Common myeloid progenitor, CD34-positive (primary cell): ENCODE results near the gene FBXW11.

Source experiments
- CTCF ChIA-PET: fragments of 350-600 bp; sonication (Branson Sonifier 250); formaldehyde crosslinking; loops from one replicate; lab custom pipeline; 2021; ENCODE audit warnings: antibody characterized with exemption; lab: Charles Lee
- POLR2A ChIA-PET: fragments of 350-600 bp; sonication (Branson Sonifier 250); formaldehyde crosslinking; loops from one replicate; lab custom pipeline; 2021; ENCODE audit warnings: antibody characterized with exemption; lab: Charles Lee
- DNase-seq, 3 donors: peaks; one replicate each; pipeline versions ENCODE4 v3.0.0 to v3.0.0-alpha.2; 2013
- H3K27ac ChIP-seq, 2 experiments: 1 replicate in 1 of 2; 2 replicates in 1 of 2; pipeline ENCODE4 v1.7.0; 2013; ENCODE audit warnings: inconsistent platforms in 2 of 2, low read length in 2 of 2, mild to moderate bottlenecking in 2 of 2, low read depth in 1 of 2, moderate library complexity in 1 of 2; ENCODE audit not compliant: severe bottlenecking in 2 of 2, insufficient read depth in 1 of 2, poor library complexity in 1 of 2
- H3K27me3 ChIP-seq, 5 experiments: replicated peaks in 2 of 5; 1 replicate in 3 of 5; 2 replicates in 2 of 5; pipeline versions ENCODE4 v1.6.1 to v1.7.0; 2013; ENCODE audit warnings: low read length in 4 of 5, mild to moderate bottlenecking in 2 of 5, moderate library complexity in 2 of 5, inconsistent platforms in 1 of 5; ENCODE audit not compliant: insufficient read depth in 5 of 5, control insufficient read depth in 4 of 5
- H3K36me3 ChIP-seq, 4 experiments: 1 replicate in 2 of 4; 2 replicates in 2 of 4; pipeline versions ENCODE4 v1.6.1 to v1.7.0; 2013; ENCODE audit warnings: low read length in 3 of 4, control low read depth in 1 of 4, mild to moderate bottlenecking in 1 of 4; ENCODE audit not compliant: control insufficient read depth in 4 of 4, insufficient read depth in 4 of 4
- H3K4me1 ChIP-seq, 4 experiments: 1 replicate in 3 of 4; 2 replicates in 1 of 4; pipeline versions ENCODE4 v1.6.1 to v1.7.1; 2013; ENCODE audit warnings: low read length in 3 of 4, mild to moderate bottlenecking in 3 of 4, control low read depth in 1 of 4, inconsistent platforms in 1 of 4, moderate library complexity in 1 of 4; ENCODE audit not compliant: control insufficient read depth in 4 of 4, insufficient read depth in 4 of 4; ENCODE audit errors: control extremely low read depth in 1 of 4
- H3K4me3 ChIP-seq, 7 experiments: 1 replicate in 4 of 7; 2 replicates in 3 of 7; pipeline versions ENCODE4 v1.5.1 to v1.7.0; 2013; ENCODE audit warnings: mild to moderate bottlenecking in 7 of 7, low read length in 6 of 7, moderate library complexity in 6 of 7, inconsistent platforms in 2 of 7, low read depth in 2 of 7, control low read depth in 1 of 7; ENCODE audit not compliant: insufficient read depth in 4 of 7, control insufficient read depth in 1 of 7; ENCODE audit errors: extremely low read depth in 1 of 7
- H3K9me3 ChIP-seq, 5 experiments: 1 replicate in 4 of 5; 2 replicates in 1 of 5; pipeline versions ENCODE4 v1.6.1 to v1.7.1; 2013; ENCODE audit warnings: low read length in 4 of 5, mild to moderate bottlenecking in 2 of 5, inconsistent platforms in 1 of 5, low read depth in 1 of 5, moderate library complexity in 1 of 5; ENCODE audit not compliant: control insufficient read depth in 4 of 5, insufficient read depth in 2 of 5; ENCODE audit errors: control extremely low read depth in 1 of 5
- WGBS: methylation state at CpG from one replicate; pipeline ENCODE4 v1.1.5; 2013; ENCODE audit not compliant: insufficient coverage; 5-methylcytosine and 5-hydroxymethylcytosine counted together

Gene FBXW11

GRCh38 chr5:171827162-171827561 lies 179.3 kb downstream of the FBXW11 start:
- ChIA-PET CTCF (no interaction called here), POLR2A (no interaction called here)
- WGBS = 100% methylated on average over 4 of the region's 9 CpGs
- Histone ChIP-seq H3K36me3 (no peaks in the 10 kb centered on the region), H3K27ac (no peak overlapping the region), H3K4me1 (no peaks in the 10 kb centered on the region), H3K27me3 (no peaks in the 10 kb centered on the region), H3K9me3 (peaks cover 0 to 10% (median 0%) of the 10 kb centered on the region in 5 experiments), H3K4me3 (no peak overlapping the region)
- no peak for DNase-seq

GRCh38 chr5:171826132-171826531 lies 180.3 kb downstream of the FBXW11 start:
- no peaks in the 10 kb centered on the region for H3K36me3 ChIP-seq
- no peaks in the 10 kb centered on the region for H3K27me3 ChIP-seq
- H3K4me3 ChIP-seq = no peak overlapping the region
- H3K4me1 ChIP-seq = no peaks in the 10 kb centered on the region
- WGBS = 93% methylated on average over 3 of the region's 5 CpGs
- no peak overlapping the region for H3K27ac ChIP-seq
- CTCF ChIA-PET = interaction anchor here (1.2 kb wide), 1 partner anchor 8 kb away, joined by 4 read pairs; no protein-coding TSS in a partner anchor
- POLR2A ChIA-PET = no interaction called here
- no peak for DNase-seq
- H3K9me3 ChIP-seq = peaks cover 0 to 5% (median 0%) of the 10 kb centered on the region in 5 experiments

- 94% methylated on average over 3 of the region's 3 CpGs for WGBS
- no peak for DNase-seq
- Histone ChIP-seq H3K27ac (no peak overlapping the region), H3K27me3 (no peaks in the 10 kb centered on the region), H3K36me3 (no peaks in the 10 kb centered on the region), H3K4me3 (no peak overlapping the region), H3K4me1 (no peaks in the 10 kb centered on the region), H3K9me3 (peaks cover 0 to 5% (median 0%) of the 10 kb centered on the region in 5 experiments)
- CTCF ChIA-PET = interaction anchor here (1.2 kb wide), 1 partner anchor 9 kb away, joined by 4 read pairs; no protein-coding TSS in a partner anchor
- POLR2A ChIA-PET = no interaction called here
Measured at GRCh38 chr5:171825051-171825450, 181.4 kb downstream of the FBXW11 start.

GRCh38 chr5:171823269-171823668 lies 183.2 kb downstream of the FBXW11 start:
- no peaks in the 10 kb centered on the region for H3K4me1 ChIP-seq
- H3K9me3 ChIP-seq = no peaks in the 10 kb centered on the region
- CTCF ChIA-PET = interaction anchor here (0.8 to 3.2 kb wide), 2 partner anchors 10 to 12 kb away, joined by 3 to 12 read pairs; no protein-coding TSS in a partner anchor
- WGBS = 89% methylated on average over 4 of the region's 5 CpGs
- peaks cover 0 to 3% (median 0%) of the 10 kb centered on the region in 5 experiments for H3K27me3 ChIP-seq
- no peak overlapping the region for H3K27ac ChIP-seq
- H3K4me3 ChIP-seq = no peak overlapping the region
- DNase-seq = no peak
- POLR2A ChIA-PET = no interaction called here
- no peaks in the 10 kb centered on the region for H3K36me3 ChIP-seq

- CTCF ChIA-PET = interaction anchor here (2.0 to 3.2 kb wide), 2 partner anchors 12 to 17 kb away, joined by 5 to 12 read pairs; no protein-coding TSS in a partner anchor
- 97% methylated on average over 3 of the region's 4 CpGs for WGBS
- Histone ChIP-seq H3K9me3 (peaks cover 0 to 1% (median 0%) of the 10 kb centered on the region in 5 experiments), H3K27ac (no peak overlapping the region), H3K4me3 (no peak overlapping the region), H3K4me1 (no peaks in the 10 kb centered on the region), H3K36me3 (no peaks in the 10 kb centered on the region), H3K27me3 (peaks cover 0 to 3% (median 0%) of the 10 kb centered on the region in 5 experiments)
- DNase-seq = no peak
- POLR2A ChIA-PET = no interaction called here
Measured at GRCh38 chr5:171821286-171821685, 185.2 kb downstream of the FBXW11 start.

GRCh38 chr5:171820561-171820960 lies 185.9 kb downstream of the FBXW11 start:
- WGBS = 95% methylated on average over 8 of the region's 11 CpGs
- H3K36me3 ChIP-seq = no peaks in the 10 kb centered on the region
- ChIA-PET POLR2A (no interaction called here), CTCF (interaction anchor here (0.8 to 3.2 kb wide), 3 partner anchors 13 to 18 kb away, joined by 3 to 12 read pairs (median 5); no protein-coding TSS in a partner anchor)
- peaks cover 0 to 3% (median 0%) of the 10 kb centered on the region in 5 experiments for H3K27me3 ChIP-seq
- no peaks in the 10 kb centered on the region for H3K4me1 ChIP-seq
- no peak overlapping the region for H3K27ac ChIP-seq
- DNase-seq = no peak
- H3K9me3 ChIP-seq = peaks cover 0 to 1% (median 0%) of the 10 kb centered on the region in 5 experiments
- H3K4me3 ChIP-seq = no peak overlapping the region

- Histone ChIP-seq H3K4me3 (no peak overlapping the region), H3K27ac (no peak overlapping the region), H3K4me1 (no peaks in the 10 kb centered on the region), H3K27me3 (peaks cover 0 to 3% (median 0%) of the 10 kb centered on the region in 5 experiments), H3K36me3 (no peaks in the 10 kb centered on the region), H3K9me3 (peaks cover 0 to 13% (median 1%) of the 10 kb centered on the region in 5 experiments)
- DNase-seq = no peak
- ChIA-PET CTCF (no interaction called here), POLR2A (no interaction called here)
- WGBS = 100% methylated on average over 1 of the region's 1 CpG
Measured at GRCh38 chr5:171816666-171817065, 189.8 kb downstream of the FBXW11 start.
